ENCODE measurements around the gene TBCK. TPM values are rescaled to one million over a fixed set of nuclear protein-coding genes. Genes with fewer than 3 reads are reported as not detected.

Gene TBCK
- total and polyA plus RNA-seq, 2 donors (not counting 3 experiments of a cell fraction or from before 2014, with no cell fraction given) = 18.2 to 38.6 TPM

DNA sequence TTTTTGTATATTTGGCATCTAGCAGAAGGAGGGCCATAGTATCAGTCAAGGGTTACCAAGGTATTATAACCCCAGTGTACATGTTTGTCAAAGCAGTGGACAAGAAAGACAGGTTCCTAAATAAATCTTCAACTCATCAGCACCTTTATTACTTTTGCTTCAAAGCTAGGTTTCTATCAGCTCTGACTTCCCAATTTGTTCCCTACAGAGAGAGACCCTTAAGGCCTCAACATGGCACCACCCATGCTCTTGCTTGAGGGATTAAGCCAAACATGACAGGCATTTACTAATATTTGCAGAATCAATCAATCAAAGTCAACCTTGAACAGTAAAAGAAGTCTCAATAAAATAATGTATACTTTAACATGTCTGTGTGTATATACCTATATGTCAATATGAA, 9.4 kb downstream of the TBCK start:
- no peak for FAIRE-seq
- no peak overlapping the region for H3K9ac ChIP-seq (replicated peaks; ENCODE audit: extremely low read depth, insufficient read depth, low read length)
- ChIA-PET POLR2A (no interaction called here), CTCF (interaction anchor here (0.9 kb wide), 1 partner anchor 9 kb away, joined by 3 read pairs; no protein-coding TSS in a partner anchor)
- no peak overlapping the region for H3K27ac ChIP-seq (ENCODE audit: insufficient read depth, low read depth, low read length)
- H3K9me3 ChIP-seq (replicated peaks; ENCODE audit: control insufficient read depth, insufficient read depth, low read length) = no peaks in the 10 kb centered on the region
- TF ChIP-seq POLR2A (IDR thresholded peaks at IDR 0.05; ENCODE audit: low read depth, low read length) = no peak
- intact Hi-C loops (cut with micrococcal nuclease) = no loop called here
- H2AFZ ChIP-seq (ENCODE audit: low read depth, low read length) = no peak overlapping the region
- no peaks in the 10 kb centered on the region for H3K36me3 ChIP-seq (ENCODE audit: control insufficient read depth in 2 of 2, extremely low read depth in 1 of 2, insufficient read depth in 2 of 2, low read length in 2 of 2)
- no peak overlapping the region for H3K4me2 ChIP-seq (ENCODE audit: insufficient read depth, low read length)
- no peaks in the 10 kb centered on the region for H3K4me1 ChIP-seq (ENCODE audit: control insufficient read depth, extremely low read depth, insufficient read depth, low read length)
- no peak overlapping the region for H3K4me3 ChIP-seq (replicated peaks in 1 of 3; ENCODE audit: insufficient read depth in 1 of 3, low read depth in 1 of 3, low read length in 3 of 3)
- no peaks in the 10 kb centered on the region for H4K20me1 ChIP-seq (replicated peaks; ENCODE audit: control insufficient read depth, extremely low read depth, insufficient read depth, low read length)
- no TSS peak for BruUV-seq (replicated peaks)
- H3K79me2 ChIP-seq (ENCODE audit: control insufficient read depth, insufficient read depth, low read length) = peaks cover 3% of the 10 kb centered on the region
- no peaks in the 10 kb centered on the region for H3K27me3 ChIP-seq (ENCODE audit: control insufficient read depth in 2 of 2, insufficient read depth in 2 of 2, low read length in 2 of 2)
- no peaks in the 10 kb centered on the region for H3K9me1 ChIP-seq (replicated peaks; ENCODE audit: control insufficient read depth, extremely low read depth, insufficient read depth, low read length)
- DNase-seq (ENCODE audit: low read depth, low spot score) = no peak
- dilution Hi-C loops (cut with MboI; ENCODE audit: extremely low pct_ligation_motif_present, low sequenced_read_pairs) = no loop called here

DNA sequence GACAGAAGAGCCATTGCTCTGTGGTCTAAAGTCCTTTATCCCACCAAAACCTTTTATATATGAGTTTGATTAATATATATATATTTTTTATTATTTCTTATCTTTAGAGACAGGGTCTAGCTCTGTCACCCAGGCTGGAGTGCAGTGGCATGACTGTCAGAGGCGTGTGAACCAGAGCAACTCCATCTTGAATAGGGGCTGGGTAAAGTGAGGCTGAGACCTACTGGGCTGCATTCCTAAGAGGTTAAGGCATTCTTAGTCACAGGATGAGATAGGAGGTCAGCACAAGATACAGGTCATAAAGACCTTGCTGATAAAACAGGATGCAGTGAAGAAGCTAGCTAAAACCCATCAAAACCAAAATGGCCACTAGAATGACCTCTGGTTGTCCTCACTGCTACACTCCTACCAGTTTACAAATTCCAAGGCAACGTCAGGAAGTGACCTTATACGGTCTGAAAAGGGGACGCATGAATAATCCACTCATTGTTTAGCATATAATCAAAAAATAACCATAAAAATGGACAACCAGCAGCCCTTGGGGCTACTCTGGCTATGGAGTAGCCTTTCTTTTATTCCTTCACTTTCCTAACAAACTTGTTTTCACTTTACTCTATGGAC, 10.5 kb downstream of the TBCK start:
- no peak overlapping the region for H2AFZ ChIP-seq (ENCODE audit: low read depth, low read length)
- TF ChIP-seq, protein P1, sequence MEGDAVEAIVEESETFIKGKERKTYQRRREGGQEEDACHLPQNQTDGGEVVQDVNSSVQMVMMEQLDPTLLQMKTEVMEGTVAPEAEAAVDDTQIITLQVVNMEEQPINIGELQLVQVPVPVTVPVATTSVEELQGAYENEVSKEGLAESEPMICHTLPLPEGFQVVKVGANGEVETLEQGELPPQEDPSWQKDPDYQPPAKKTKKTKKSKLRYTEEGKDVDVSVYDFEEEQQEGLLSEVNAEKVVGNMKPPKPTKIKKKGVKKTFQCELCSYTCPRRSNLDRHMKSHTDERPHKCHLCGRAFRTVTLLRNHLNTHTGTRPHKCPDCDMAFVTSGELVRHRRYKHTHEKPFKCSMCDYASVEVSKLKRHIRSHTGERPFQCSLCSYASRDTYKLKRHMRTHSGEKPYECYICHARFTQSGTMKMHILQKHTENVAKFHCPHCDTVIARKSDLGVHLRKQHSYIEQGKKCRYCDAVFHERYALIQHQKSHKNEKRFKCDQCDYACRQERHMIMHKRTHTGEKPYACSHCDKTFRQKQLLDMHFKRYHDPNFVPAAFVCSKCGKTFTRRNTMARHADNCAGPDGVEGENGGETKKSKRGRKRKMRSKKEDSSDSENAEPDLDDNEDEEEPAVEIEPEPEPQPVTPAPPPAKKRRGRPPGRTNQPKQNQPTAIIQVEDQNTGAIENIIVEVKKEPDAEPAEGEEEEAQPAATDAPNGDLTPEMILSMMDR (IDR thresholded peaks at IDR 0.05; ENCODE audit: extremely low read depth in 1 of 2, insufficient read depth in 1 of 2, low read depth in 1 of 2, low read length in 2 of 2) = no peak
- TF ChIP-seq MYC (IDR thresholded peaks at IDR 0.05; ENCODE audit: low read depth, low read length) (no peak), POLR2AphosphoS5 (IDR thresholded peaks at IDR 0.05; ENCODE audit: insufficient read depth, low read depth, low read length) (no peak), EZH2 (IDR thresholded peaks at IDR 0.05; ENCODE audit: borderline replicate concordance, low read depth, low read length, severe bottlenecking) (no peak), JUN (IDR thresholded peaks at IDR 0.05; ENCODE audit: borderline replicate concordance, insufficient read depth, insufficient read length, low read depth) (no peak), POLR2A (IDR thresholded peaks at IDR 0.05; ENCODE audit: low read depth, low read length) (no peak), FOS (IDR thresholded peaks at IDR 0.05; ENCODE audit: borderline replicate concordance, insufficient read depth, low read length) (no peak), GATA2 (IDR thresholded peaks at IDR 0.05; ENCODE audit: insufficient read depth, insufficient read length, low read depth, low read length) (no peak)
- TF ChIP-seq, protein P2, sequence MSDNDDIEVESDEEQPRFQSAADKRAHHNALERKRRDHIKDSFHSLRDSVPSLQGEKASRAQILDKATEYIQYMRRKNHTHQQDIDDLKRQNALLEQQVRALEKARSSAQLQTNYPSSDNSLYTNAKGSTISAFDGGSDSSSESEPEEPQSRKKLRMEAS (IDR thresholded peaks at IDR 0.05; ENCODE audit: insufficient read depth, insufficient read length) = no peak

More for the DNA sequence above, 10.5 kb downstream of the TBCK start:
- Histone ChIP-seq H3K27me3 (ENCODE audit: control insufficient read depth in 2 of 2, insufficient read depth in 2 of 2, low read length in 2 of 2) (no peaks in the 10 kb centered on the region), H3K36me3 (ENCODE audit: control insufficient read depth in 2 of 2, extremely low read depth in 1 of 2, insufficient read depth in 2 of 2, low read length in 2 of 2) (no peaks in the 10 kb centered on the region), H4K20me1 (replicated peaks; ENCODE audit: control insufficient read depth, extremely low read depth, insufficient read depth, low read length) (no peaks in the 10 kb centered on the region), H3K9me1 (replicated peaks; ENCODE audit: control insufficient read depth, extremely low read depth, insufficient read depth, low read length) (no peaks in the 10 kb centered on the region), H3K27ac (ENCODE audit: insufficient read depth, low read depth, low read length) (no peak overlapping the region), H3K9ac (replicated peaks; ENCODE audit: extremely low read depth, insufficient read depth, low read length) (no peak overlapping the region), H3K4me3 (replicated peaks in 1 of 3; ENCODE audit: insufficient read depth in 1 of 3, low read depth in 1 of 3, low read length in 3 of 3) (no peak overlapping the region), H3K9me3 (replicated peaks; ENCODE audit: control insufficient read depth, insufficient read depth, low read length) (no peaks in the 10 kb centered on the region), H3K4me2 (ENCODE audit: insufficient read depth, low read length) (no peak overlapping the region), H3K4me1 (ENCODE audit: control insufficient read depth, extremely low read depth, insufficient read depth, low read length) (no peaks in the 10 kb centered on the region), H3K79me2 (ENCODE audit: control insufficient read depth, insufficient read depth, low read length) (peaks cover 3% of the 10 kb centered on the region)
- ChIA-PET CTCF (interaction anchor here (0.9 to 1.3 kb wide), 2 partner anchors 10 to 14 kb away, joined by 3 read pairs; no protein-coding TSS in a partner anchor), POLR2A (no interaction called here)
- BruUV-seq (replicated peaks) = no TSS peak
- DNase-seq (ENCODE audit: low read depth, low spot score) (no peak), FAIRE-seq (no peak)
- dilution Hi-C loops (cut with MboI; ENCODE audit: extremely low pct_ligation_motif_present, low sequenced_read_pairs) = no loop called here
- intact Hi-C loops (cut with micrococcal nuclease) = no loop called here
